WTC11 (cell line): ENCODE results near the gene NFAT5. TPM values are rescaled to one million over a fixed set of nuclear protein-coding genes. Genes with fewer than 3 reads are reported as not detected.

ENCODE experiments used
- ATAC-seq: fragments of 200-7000 bp; cut with Tn5 transposase; 2 replicates; pipeline ENCODE4 v1.10.0; 2021; ENCODE audit warnings: mild to moderate bottlenecking, moderate library complexity
- CTCF ChIA-PET: fragments of 300-600 bp; sonication (Branson Sonifier 250); formaldehyde crosslinking; loops from one replicate; lab custom pipeline; 2021; ENCODE audit warnings: antibody characterized with exemption; lab: Charles Lee
- POLR2A ChIA-PET: fragments of 350-600 bp; sonication (Branson Sonifier 250); formaldehyde crosslinking; loops from one replicate; lab custom pipeline; 2021; ENCODE audit warnings: antibody characterized with exemption; lab: Charles Lee
- DNase-seq: peaks from one replicate; pipeline ENCODE4 v3.0.0; 2021; ENCODE audit warnings: low spot score
- H3K27ac Mint-ChIP-seq: 2 replicates; pipeline ENCODE4 v1.8.0; 2021; ENCODE audit warnings: mixed read lengths
- H3K27me3 Mint-ChIP-seq: 2 replicates; pipeline ENCODE4 v1.8.0; 2021; ENCODE audit warnings: low read depth, mild to moderate bottlenecking, moderate library complexity, mixed read lengths
- H3K36me3 Mint-ChIP-seq: 2 replicates; pipeline ENCODE4 v1.8.0; 2021; ENCODE audit warnings: mixed read lengths
- H3K4me1 Mint-ChIP-seq: 2 replicates; pipeline ENCODE4 v1.8.0; 2022; ENCODE audit warnings: mixed read lengths
- H3K4me3 Mint-ChIP-seq: 2 replicates; pipeline ENCODE4 v1.8.0; 2021; ENCODE audit warnings: mild to moderate bottlenecking, moderate library complexity, mixed read lengths
- H3K9me3 Mint-ChIP-seq: 2 replicates; pipeline ENCODE4 v1.8.0; 2021; ENCODE audit warnings: mixed read lengths
- CDX4 ChIP-seq: fragments of 250-450 bp; sonication (Bioruptor Pico); IDR thresholded peaks from 2 replicates; pipeline ENCODE4 v1.9.0; 2021; ENCODE audit warnings: moderate library complexity, mild to moderate bottlenecking, inconsistent platforms, borderline replicate concordance
- EMX1 ChIP-seq: fragments of 250-450 bp; sonication (Bioruptor Pico); IDR thresholded peaks from 2 replicates; pipeline ENCODE4 v1.8.0; 2021; ENCODE audit warnings: mild to moderate bottlenecking
- FOXK1 ChIP-seq: sonication (generic); formaldehyde crosslinking; IDR thresholded peaks from 2 replicates; pipeline ENCODE4 v1.8.0; 2022; ENCODE audit warnings: mild to moderate bottlenecking, moderate library complexity, missing genetic modification reagents
- HMGA2 ChIP-seq: fragments of 250-450 bp; sonication (Bioruptor Pico); IDR thresholded peaks from 2 replicates; pipeline ENCODE4 v1.4.0; 2021; ENCODE audit warnings: mild to moderate bottlenecking, moderate library complexity
- IRF1 ChIP-seq: sonication (generic); formaldehyde crosslinking; IDR thresholded peaks from 2 replicates; pipeline ENCODE4 v1.8.0; 2023; ENCODE audit warnings: missing genetic modification reagents
- MLX ChIP-seq: sonication (generic); formaldehyde crosslinking; IDR thresholded peaks from 2 replicates; pipeline ENCODE4 v1.8.1; 2023; ENCODE audit warnings: mild to moderate bottlenecking, missing genetic modification reagents, moderate library complexity
- NFATC4 ChIP-seq: fragments of 250-450 bp; sonication (Bioruptor Pico); IDR thresholded peaks from 2 replicates; pipeline ENCODE4 v1.9.0; 2021; ENCODE audit warnings: mild to moderate bottlenecking
- TCF7 ChIP-seq: sonication (generic); formaldehyde crosslinking; IDR thresholded peaks from 2 replicates; pipeline ENCODE4 v1.8.0; 2022; ENCODE audit warnings: mild to moderate bottlenecking, low read depth, missing genetic modification reagents, moderate library complexity
- ZNF416 ChIP-seq: fragments of 250-450 bp; sonication (Bioruptor Pico); IDR thresholded peaks from 2 replicates; pipeline ENCODE4 v1.9.0; 2021; ENCODE audit warnings: mild to moderate bottlenecking, inconsistent platforms
- ZNF512 ChIP-seq: sonication (generic); formaldehyde crosslinking; IDR thresholded peaks from 2 replicates; pipeline ENCODE4 v1.8.1; 2022; ENCODE audit warnings: missing genetic modification reagents, borderline replicate concordance
- ZNF532 ChIP-seq: fragments of 250-450 bp; sonication (Bioruptor Pico); IDR thresholded peaks from 2 replicates; pipeline ENCODE4 v1.9.0; 2021; ENCODE audit warnings: mild to moderate bottlenecking, borderline replicate concordance
- ZSCAN18 ChIP-seq: fragments of 250-450 bp; sonication (Bioruptor Pico); IDR thresholded peaks from 2 replicates; pipeline ENCODE4 v2.1.2; 2022; ENCODE audit warnings: mild to moderate bottlenecking, moderate library complexity
- total RNA-seq: library from RNA; stranded (reverse); gene quantifications from 3 replicates; pipeline ENCODE4 v1.2.3, GENCODE V29; 2021
- TF ChIP-seq, protein P1 (sequence below): sonication (generic); formaldehyde crosslinking; IDR thresholded peaks from 2 replicates; pipeline ENCODE4 v1.8.1; 2023; ENCODE audit warnings: mild to moderate bottlenecking, missing genetic modification reagents, borderline replicate concordance
- TF ChIP-seq, protein P2 (sequence below): sonication (generic); formaldehyde crosslinking; IDR thresholded peaks from 2 replicates; pipeline ENCODE4 v1.8.0; 2023; ENCODE audit warnings: missing genetic modification reagents, mild to moderate bottlenecking, borderline replicate concordance
- TF ChIP-seq, protein P3 (sequence below): sonication (generic); formaldehyde crosslinking; IDR thresholded peaks from 2 replicates; pipeline ENCODE4 v1.8.0; 2022; ENCODE audit warnings: mild to moderate bottlenecking, missing genetic modification reagents

Gene NFAT5
- total RNA-seq, 1 experiment from 2014 or later = 23.2 TPM

- Mint-ChIP-seq H3K27me3 (no peaks in the 10 kb centered on the region), H3K4me3 (no peak overlapping the region), H3K9me3 (no peaks in the 10 kb centered on the region), H3K27ac (no peak overlapping the region), H3K4me1 (no peaks in the 10 kb centered on the region), H3K36me3 (peaks cover 14% of the 10 kb centered on the region)
- CTCF ChIA-PET = no interaction called here
- POLR2A ChIA-PET = no interaction called here
- no peak for TF ChIP-seq NFATC4 (CRISPR knock-in tag)
- no peak for TF ChIP-seq IRF1 (CRISPR knock-in tag)
- TF ChIP-seq, protein P1, sequence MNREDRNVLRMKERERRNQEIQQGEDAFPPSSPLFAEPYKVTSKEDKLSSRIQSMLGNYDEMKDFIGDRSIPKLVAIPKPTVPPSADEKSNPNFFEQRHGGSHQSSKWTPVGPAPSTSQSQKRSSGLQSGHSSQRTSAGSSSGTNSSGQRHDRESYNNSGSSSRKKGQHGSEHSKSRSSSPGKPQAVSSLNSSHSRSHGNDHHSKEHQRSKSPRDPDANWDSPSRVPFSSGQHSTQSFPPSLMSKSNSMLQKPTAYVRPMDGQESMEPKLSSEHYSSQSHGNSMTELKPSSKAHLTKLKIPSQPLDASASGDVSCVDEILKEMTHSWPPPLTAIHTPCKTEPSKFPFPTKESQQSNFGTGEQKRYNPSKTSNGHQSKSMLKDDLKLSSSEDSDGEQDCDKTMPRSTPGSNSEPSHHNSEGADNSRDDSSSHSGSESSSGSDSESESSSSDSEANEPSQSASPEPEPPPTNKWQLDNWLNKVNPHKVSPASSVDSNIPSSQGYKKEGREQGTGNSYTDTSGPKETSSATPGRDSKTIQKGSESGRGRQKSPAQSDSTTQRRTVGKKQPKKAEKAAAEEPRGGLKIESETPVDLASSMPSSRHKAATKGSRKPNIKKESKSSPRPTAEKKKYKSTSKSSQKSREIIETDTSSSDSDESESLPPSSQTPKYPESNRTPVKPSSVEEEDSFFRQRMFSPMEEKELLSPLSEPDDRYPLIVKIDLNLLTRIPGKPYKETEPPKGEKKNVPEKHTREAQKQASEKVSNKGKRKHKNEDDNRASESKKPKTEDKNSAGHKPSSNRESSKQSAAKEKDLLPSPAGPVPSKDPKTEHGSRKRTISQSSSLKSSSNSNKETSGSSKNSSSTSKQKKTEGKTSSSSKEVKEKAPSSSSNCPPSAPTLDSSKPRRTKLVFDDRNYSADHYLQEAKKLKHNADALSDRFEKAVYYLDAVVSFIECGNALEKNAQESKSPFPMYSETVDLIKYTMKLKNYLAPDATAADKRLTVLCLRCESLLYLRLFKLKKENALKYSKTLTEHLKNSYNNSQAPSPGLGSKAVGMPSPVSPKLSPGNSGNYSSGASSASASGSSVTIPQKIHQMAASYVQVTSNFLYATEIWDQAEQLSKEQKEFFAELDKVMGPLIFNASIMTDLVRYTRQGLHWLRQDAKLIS (CRISPR knock-in tag) = no peak
- TF ChIP-seq ZNF416 (CRISPR knock-in tag) = no peak
- TF ChIP-seq, protein P2, sequence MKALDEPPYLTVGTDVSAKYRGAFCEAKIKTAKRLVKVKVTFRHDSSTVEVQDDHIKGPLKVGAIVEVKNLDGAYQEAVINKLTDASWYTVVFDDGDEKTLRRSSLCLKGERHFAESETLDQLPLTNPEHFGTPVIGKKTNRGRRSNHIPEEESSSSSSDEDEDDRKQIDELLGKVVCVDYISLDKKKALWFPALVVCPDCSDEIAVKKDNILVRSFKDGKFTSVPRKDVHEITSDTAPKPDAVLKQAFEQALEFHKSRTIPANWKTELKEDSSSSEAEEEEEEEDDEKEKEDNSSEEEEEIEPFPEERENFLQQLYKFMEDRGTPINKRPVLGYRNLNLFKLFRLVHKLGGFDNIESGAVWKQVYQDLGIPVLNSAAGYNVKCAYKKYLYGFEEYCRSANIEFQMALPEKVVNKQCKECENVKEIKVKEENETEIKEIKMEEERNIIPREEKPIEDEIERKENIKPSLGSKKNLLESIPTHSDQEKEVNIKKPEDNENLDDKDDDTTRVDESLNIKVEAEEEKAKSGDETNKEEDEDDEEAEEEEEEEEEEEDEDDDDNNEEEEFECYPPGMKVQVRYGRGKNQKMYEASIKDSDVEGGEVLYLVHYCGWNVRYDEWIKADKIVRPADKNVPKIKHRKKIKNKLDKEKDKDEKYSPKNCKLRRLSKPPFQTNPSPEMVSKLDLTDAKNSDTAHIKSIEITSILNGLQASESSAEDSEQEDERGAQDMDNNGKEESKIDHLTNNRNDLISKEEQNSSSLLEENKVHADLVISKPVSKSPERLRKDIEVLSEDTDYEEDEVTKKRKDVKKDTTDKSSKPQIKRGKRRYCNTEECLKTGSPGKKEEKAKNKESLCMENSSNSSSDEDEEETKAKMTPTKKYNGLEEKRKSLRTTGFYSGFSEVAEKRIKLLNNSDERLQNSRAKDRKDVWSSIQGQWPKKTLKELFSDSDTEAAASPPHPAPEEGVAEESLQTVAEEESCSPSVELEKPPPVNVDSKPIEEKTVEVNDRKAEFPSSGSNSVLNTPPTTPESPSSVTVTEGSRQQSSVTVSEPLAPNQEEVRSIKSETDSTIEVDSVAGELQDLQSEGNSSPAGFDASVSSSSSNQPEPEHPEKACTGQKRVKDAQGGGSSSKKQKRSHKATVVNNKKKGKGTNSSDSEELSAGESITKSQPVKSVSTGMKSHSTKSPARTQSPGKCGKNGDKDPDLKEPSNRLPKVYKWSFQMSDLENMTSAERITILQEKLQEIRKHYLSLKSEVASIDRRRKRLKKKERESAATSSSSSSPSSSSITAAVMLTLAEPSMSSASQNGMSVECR (CRISPR knock-in tag) = no peak
- no peak for TF ChIP-seq CDX4 (CRISPR knock-in tag)
- TF ChIP-seq ZSCAN18 (CRISPR knock-in tag) = no peak
- no peak for TF ChIP-seq HMGA2 (CRISPR knock-in tag)
- no peak for TF ChIP-seq ZNF512 (CRISPR knock-in tag)
- no peak for TF ChIP-seq MLX (CRISPR knock-in tag)
- no peak for TF ChIP-seq TCF7 (CRISPR knock-in tag)
- TF ChIP-seq FOXK1 = no peak
- TF ChIP-seq ZNF532 (CRISPR knock-in tag) = no peak
- TF ChIP-seq, protein P3, sequence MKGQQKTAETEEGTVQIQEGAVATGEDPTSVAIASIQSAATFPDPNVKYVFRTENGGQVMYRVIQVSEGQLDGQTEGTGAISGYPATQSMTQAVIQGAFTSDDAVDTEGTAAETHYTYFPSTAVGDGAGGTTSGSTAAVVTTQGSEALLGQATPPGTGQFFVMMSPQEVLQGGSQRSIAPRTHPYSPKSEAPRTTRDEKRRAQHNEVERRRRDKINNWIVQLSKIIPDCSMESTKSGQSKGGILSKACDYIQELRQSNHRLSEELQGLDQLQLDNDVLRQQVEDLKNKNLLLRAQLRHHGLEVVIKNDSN (CRISPR knock-in tag) = no peak
- TF ChIP-seq EMX1 = no peak
- DNase-seq (no peak), ATAC-seq (no peak)
Measured at GRCh38 chr16:69672315-69672997, 106.7 kb downstream of the NFAT5 start.
